H1 (cell line): ENCODE measurements around the gene OR2H2. TPM values are rescaled to one million over a fixed set of nuclear protein-coding genes. Genes with fewer than 3 reads are reported as not detected.

Experiments used
- CTCF ChIA-PET: fragments of 300-600 bp; sonication (Branson Sonifier 250); formaldehyde crosslinking; loops from one replicate; lab custom pipeline; 2021; ENCODE audit not compliant: partially characterized antibody; lab: Charles Lee
- POLR2A ChIA-PET: fragments of 300-600 bp; sonication (Branson Sonifier 250); formaldehyde crosslinking; loops from one replicate; lab custom pipeline; 2021; ENCODE audit warnings: inconsistent platforms; ENCODE audit not compliant: partially characterized antibody; lab: Charles Lee
- DNase-seq, 2 experiments: peaks; one replicate each; pipeline versions ENCODE4 v3.0.0 to v3.0.0-alpha.2; 2010 to 2022; ENCODE audit warnings: low spot score in 2 of 2, low read depth in 1 of 2, mixed read lengths in 1 of 2
- FAIRE-seq: peaks from 2 replicates; lab custom pipeline; 2011; peaks lifted over from hg19 to GRCh38; lab: Jason Lieb, UNC
- H2AFZ ChIP-seq: 2 replicates; pipeline ENCODE4 v1.8.1; 2012; ENCODE audit warnings: low read length, inconsistent platforms
- H2AK5ac ChIP-seq: 2 replicates; pipeline ENCODE4 v1.6.1; 2013; ENCODE audit warnings: low read depth, low read length
- H2BK120ac ChIP-seq: replicated peaks from 2 replicates; pipeline ENCODE3; 2013; ENCODE audit warnings: low read depth, low read length, inconsistent platforms
- H2BK12ac ChIP-seq: 2 replicates; pipeline ENCODE4 v1.6.1; 2013; ENCODE audit warnings: low read depth, low read length
- H2BK15ac ChIP-seq: 2 replicates; pipeline ENCODE4 v1.6.1; 2013; ENCODE audit warnings: low read length
- H2BK20ac ChIP-seq: 2 replicates; pipeline ENCODE4 v1.6.1; 2013; ENCODE audit warnings: low read length
- H2BK5ac ChIP-seq: 2 replicates; pipeline ENCODE4 v1.6.1; 2013; ENCODE audit warnings: low read depth, low read length
- H3K14ac ChIP-seq: 2 replicates; pipeline ENCODE4 v1.6.1; 2013; ENCODE audit warnings: inconsistent platforms; ENCODE audit not compliant: insufficient read length
- H3K18ac ChIP-seq: 2 replicates; pipeline ENCODE4 v1.6.1; 2013; ENCODE audit warnings: low read length; ENCODE audit errors: extremely low read depth
- H3K23ac ChIP-seq: 2 replicates; pipeline ENCODE4 v1.6.1; 2013; ENCODE audit warnings: inconsistent platforms; ENCODE audit not compliant: insufficient read length
- H3K23me2 ChIP-seq: 2 replicates; pipeline ENCODE4 v1.6.1; 2013; ENCODE audit warnings: low read depth, low read length
- H3K27ac ChIP-seq: 2 replicates; pipeline ENCODE4 v1.6.1; 2011; ENCODE audit warnings: low read depth, low read length, inconsistent platforms
- H3K27me3 ChIP-seq, 4 experiments: replicated peaks in 1 of 4; 1 replicate in 1 of 4; 2 replicates in 3 of 4; pipeline versions ENCODE4 v1.6.1 to v1.8.1; 2011 to 2013; ENCODE audit warnings: low read length in 3 of 4, mild to moderate bottlenecking in 3 of 4, inconsistent platforms in 2 of 4, mixed read lengths in 2 of 4, moderate library complexity in 1 of 4; ENCODE audit not compliant: control insufficient read depth in 3 of 4, insufficient read depth in 3 of 4; ENCODE audit errors: extremely low read depth in 1 of 4
- H3K36me3 ChIP-seq, 4 experiments: 2 replicates each; pipeline versions ENCODE4 v1.6.1 to v1.8.1; 2011 to 2013; ENCODE audit warnings: mild to moderate bottlenecking in 4 of 4, low read length in 3 of 4, moderate library complexity in 2 of 4, control low read depth in 1 of 4, inconsistent platforms in 1 of 4; ENCODE audit not compliant: insufficient read depth in 4 of 4, control insufficient read depth in 2 of 4
- H3K4ac ChIP-seq: replicated peaks from 2 replicates; pipeline ENCODE3; 2013; ENCODE audit warnings: low read length, low read depth, mixed read lengths, inconsistent platforms; ENCODE audit not compliant: insufficient read length
- H3K4me1 ChIP-seq, 4 experiments: replicated peaks in 1 of 4; 1 replicate in 1 of 4; 2 replicates in 3 of 4; pipeline versions ENCODE4 v1.6.1 to v1.8.1; 2011 to 2013; ENCODE audit warnings: low read length in 3 of 4, inconsistent platforms in 2 of 4, mixed read lengths in 1 of 4; ENCODE audit not compliant: insufficient read depth in 4 of 4, control insufficient read depth in 3 of 4
- H3K4me2 ChIP-seq, 2 experiments: 2 replicates each; pipeline versions ENCODE4 v1.6.1 to v1.8.1; 2011 to 2013; ENCODE audit warnings: low read depth in 2 of 2, low read length in 2 of 2, control low read depth in 1 of 2, inconsistent platforms in 1 of 2, mild to moderate bottlenecking in 1 of 2; ENCODE audit not compliant: insufficient read depth in 1 of 2
- H3K4me3 ChIP-seq, 4 experiments: fragments of 200-600, 300-600 bp in 1 of 4; sonication (generic), shearing (Covaris generic), sonication (Bioruptor Twin) in 1 of 4; 2 replicates each; pipeline versions ENCODE4 v1.5.1 to v1.8.1; 2011 to 2016; ENCODE audit warnings: low read length in 4 of 4, low read depth in 3 of 4, control low read depth in 2 of 4, inconsistent platforms in 2 of 4, mild to moderate bottlenecking in 2 of 4, mixed read lengths in 1 of 4, moderate library complexity in 1 of 4; ENCODE audit not compliant: insufficient read depth in 2 of 4; ENCODE audit errors: extremely low read depth in 1 of 4
- H3K56ac ChIP-seq: replicated peaks from 2 replicates; pipeline ENCODE3; 2013; ENCODE audit warnings: low read depth, mild to moderate bottlenecking, mixed read lengths, low read length, inconsistent platforms; ENCODE audit not compliant: insufficient read length
- H3K79me1 ChIP-seq: 2 replicates; pipeline ENCODE4 v1.6.1; 2013; ENCODE audit warnings: low read depth, low read length, control low read depth
- H3K79me2 ChIP-seq, 2 experiments: 2 replicates each; pipeline versions ENCODE4 v1.6.1 to v1.8.1; 2012 to 2013; ENCODE audit warnings: low read length in 2 of 2, mild to moderate bottlenecking in 2 of 2, inconsistent platforms in 1 of 2; ENCODE audit not compliant: insufficient read depth in 2 of 2, control insufficient read depth in 1 of 2
- H3K9ac ChIP-seq, 4 experiments: replicated peaks in 1 of 4; 1 replicate in 1 of 4; 2 replicates in 3 of 4; pipeline versions ENCODE4 v1.6.1 to v1.8.1; 2011 to 2013; ENCODE audit warnings: low read depth in 3 of 4, low read length in 3 of 4, control low read depth in 2 of 4, mild to moderate bottlenecking in 2 of 4, moderate library complexity in 2 of 4, inconsistent platforms in 1 of 4; ENCODE audit errors: extremely low read depth in 1 of 4
- H3K9me3 ChIP-seq, 2 experiments: 2 replicates each; pipeline versions ENCODE4 v1.6.1 to v1.8.1; 2012 to 2013; ENCODE audit warnings: mild to moderate bottlenecking in 2 of 2, moderate library complexity in 2 of 2, control low read depth in 1 of 2, inconsistent platforms in 1 of 2, low read depth in 1 of 2, low read length in 1 of 2, mixed read lengths in 1 of 2; ENCODE audit not compliant: insufficient read depth in 2 of 2
- H4K20me1 ChIP-seq, 2 experiments: replicated peaks in 1 of 2; 2 replicates each; pipeline versions ENCODE3 to v1.8.1; 2011 to 2013; ENCODE audit warnings: inconsistent platforms in 2 of 2, low read length in 2 of 2, mild to moderate bottlenecking in 1 of 2; ENCODE audit not compliant: insufficient read depth in 2 of 2, control insufficient read depth in 1 of 2
- H4K5ac ChIP-seq: 2 replicates; pipeline ENCODE4 v1.6.1; 2013; ENCODE audit warnings: low read length, low read depth, mixed read lengths, inconsistent platforms; ENCODE audit not compliant: insufficient read length
- H4K8ac ChIP-seq: 2 replicates; pipeline ENCODE4 v1.8.0; 2013; ENCODE audit warnings: mild to moderate bottlenecking, moderate library complexity, low read length, inconsistent platforms; ENCODE audit not compliant: insufficient read depth; ENCODE audit errors: extremely low read depth
- H4K91ac ChIP-seq: replicated peaks from 2 replicates; pipeline ENCODE3; 2013; ENCODE audit warnings: low read length, mixed read lengths, inconsistent platforms; ENCODE audit not compliant: insufficient read length
- BACH1 ChIP-seq: IDR thresholded peaks from 2 replicates; pipeline ENCODE4 v1.6.1; 2012; ENCODE audit warnings: low read length, improper control_type of control experiment
- BCL11A ChIP-seq, 2 experiments: IDR thresholded peaks; one replicate each; pipeline ENCODE4 v1.6.1; 2011; ENCODE audit warnings: low read depth in 2 of 2, low read length in 2 of 2, mild to moderate bottlenecking in 2 of 2
- CBX8 ChIP-seq: fragments of 300-800, 300-1000 bp; sonication (generic); IDR thresholded peaks from 2 replicates; pipeline ENCODE4 v1.7.1; 2016; ENCODE audit warnings: low read depth, low read length, borderline replicate concordance
- EGR1 ChIP-seq: IDR thresholded peaks from 2 replicates; pipeline ENCODE4 v1.6.1; 2011; ENCODE audit warnings: low read depth, low read length, borderline replicate concordance
- GABPA ChIP-seq: IDR thresholded peaks from 2 replicates; pipeline ENCODE4 v1.6.1; 2011; ENCODE audit warnings: mild to moderate bottlenecking, low read length, moderate library complexity, borderline replicate concordance; ENCODE audit not compliant: insufficient read depth
- GTF2F1 ChIP-seq: IDR thresholded peaks from 2 replicates; pipeline ENCODE4 v1.6.1; 2012; ENCODE audit warnings: low read depth, low read length, improper control_type of control experiment, borderline replicate concordance
- HDAC2 ChIP-seq, 2 experiments: fragments of 300-600 bp in 1 of 2; sonication (generic) in 1 of 2; IDR thresholded peaks; 2 replicates each; pipeline ENCODE4 v1.6.1; 2011 to 2012; ENCODE audit warnings: low read depth in 2 of 2, low read length in 2 of 2, mild to moderate bottlenecking in 2 of 2, moderate library complexity in 2 of 2, borderline replicate concordance in 1 of 2, inconsistent platforms in 1 of 2
- KDM5A ChIP-seq: fragments of 200-600 bp; IDR thresholded peaks from 2 replicates; pipeline ENCODE4 v1.7.1; 2012; ENCODE audit warnings: mild to moderate bottlenecking, low read length, inconsistent platforms, mixed read lengths
- RAD21 ChIP-seq, 2 experiments: IDR thresholded peaks in 1 of 2; conservative IDR thresholded peaks in 1 of 2; 2 replicates each; pipeline ENCODE4 v1.6.1; 2011; ENCODE audit warnings: low read depth in 2 of 2, low read length in 2 of 2, improper control_type of control experiment in 1 of 2, inconsistent platforms in 1 of 2, mild to moderate bottlenecking in 1 of 2, moderate library complexity in 1 of 2
- RFX5 ChIP-seq: IDR thresholded peaks from 2 replicates; pipeline ENCODE4 v1.6.1; 2011; ENCODE audit warnings: low read depth, low read length, improper control_type of control experiment, borderline replicate concordance
- SP2 ChIP-seq: IDR thresholded peaks from 2 replicates; pipeline ENCODE4 v1.6.1; 2012; ENCODE audit warnings: mild to moderate bottlenecking, low read length, inconsistent platforms
- SRF ChIP-seq: IDR thresholded peaks from 2 replicates; pipeline ENCODE4 v1.6.1; 2011; ENCODE audit warnings: mild to moderate bottlenecking, low read depth, low read length, moderate library complexity
- TAF7 ChIP-seq: optimal IDR thresholded peaks from 2 replicates; pipeline ENCODE3; 2011; ENCODE audit warnings: low read depth, mild to moderate bottlenecking, inconsistent platforms, low read length, moderate library complexity, borderline replicate concordance
- long read RNA-seq, 2 experiments: library from RNA in 1 of 2; library from capped mRNA in 1 of 2; stranded (forward); transcript quantifications; one replicate each; pipeline ENCODE4 v2.0.0, GENCODE V29; 2021; ENCODE audit warnings: inconsistent platforms in 1 of 2
- polyA minus RNA-seq, 3 experiments: library from RNA; depleted of rRNA, polyadenylated mRNA; stranded (reverse); fragments of >200 nt; gene quantifications; 1 replicate in 2 of 3; 2 replicates in 1 of 3; pipeline ENCODE4 v1.2.3, GENCODE V29; 2011
- polyA plus RNA-seq, 7 experiments: library from polyadenylated mRNA; depleted of rRNA in 3 of 7; stranded (reverse) in 5 of 7; unstranded in 2 of 7; fragments of >200 nt in 5 of 7; fragments of 200-250 nt in 2 of 7; gene quantifications; 1 replicate in 5 of 7; 2 replicates in 1 of 7; 4 replicates in 1 of 7; pipeline versions ENCODE4 v1.2.1 to v1.2.3, GENCODE V29; 2011 to 2013; ENCODE audit warnings: missing spikeins in 2 of 7, mixed read lengths in 2 of 7
- total RNA-seq: library from RNA; stranded (reverse); fragmentation: NEBNext Ultra II Directional; extraction: Animal tissue kit (Norgen Biotek cat#: 25700); gene quantifications from 2 replicates; pipeline ENCODE4 v1.2.1, GENCODE V29; 2021

The OR2H2 gene
- total RNA-seq: not detected in 2 replicates
- polyA plus RNA-seq (2011; rRNA removed): not detected in 2 replicates
- not detected for polyA plus RNA-seq (2011; cell fraction: cytosol; rRNA removed)
- polyA plus RNA-seq (2011; cell fraction: nucleus; rRNA removed): not detected
- polyA plus RNA-seq (2012, experiment 1 of 2): 1.3 to 1.7 TPM (median 1.6 TPM) in 4 replicates
- not detected for polyA plus RNA-seq (2012, experiment 2 of 2)
- polyA plus RNA-seq (2013, experiment 1 of 2): not detected
- polyA plus RNA-seq (2013, experiment 2 of 2): not detected
- not detected in 2 replicates for polyA minus RNA-seq (2011; rRNA and poly(A)+ RNA removed)
- polyA minus RNA-seq (2011; cell fraction: cytosol; rRNA and poly(A)+ RNA removed): not detected
- polyA minus RNA-seq (2011; cell fraction: nucleus; rRNA and poly(A)+ RNA removed): not detected
- long read RNA-seq, experiment 1: 0 reads
- long read RNA-seq, experiment 2: 0 reads

DNA sequence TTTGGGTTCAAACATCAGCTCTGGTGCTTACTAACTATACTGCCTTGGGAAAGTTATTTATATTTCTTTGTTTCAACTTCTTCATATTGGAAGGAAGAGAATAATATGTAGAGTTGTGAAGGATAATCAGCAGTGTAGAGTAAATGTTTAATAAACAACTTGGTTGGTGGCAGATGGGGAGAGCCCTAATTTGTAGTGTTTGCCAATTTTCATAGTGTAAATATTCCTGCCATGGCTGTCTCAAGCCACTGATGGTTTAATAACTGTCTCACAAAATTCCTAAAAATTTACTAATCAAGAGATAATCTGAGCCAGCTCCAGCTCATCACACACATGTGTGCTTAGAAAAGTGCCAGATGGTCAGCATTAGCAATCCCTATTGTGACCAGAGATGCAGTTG lies at the start of gene OR2H2:
Gene OR2H2 (plus strand): TSS at position 301 of the 400 bp plus-strand sequence. CDS start 2,824 bp downstream, outside the sequence.
- H3K4ac ChIP-seq: no peak within 1 kb of the TSS
- H3K79me2 ChIP-seq: no peaks in the 10 kb centered on the region
- no peak within 1 kb of the TSS for H3K18ac ChIP-seq
- no peaks in the 10 kb centered on the region for H3K4me1 ChIP-seq
- H2BK20ac ChIP-seq: no peak within 1 kb of the TSS
- no peak within 1 kb of the TSS for H3K4me2 ChIP-seq
- no peak within 1 kb of the TSS for H4K8ac ChIP-seq
- no peak within 1 kb of the TSS for H2BK12ac ChIP-seq
- H4K91ac ChIP-seq: no peak within 1 kb of the TSS
- no peak within 1 kb of the TSS for H2BK120ac ChIP-seq
- POLR2A ChIA-PET: interaction anchor here (0.7 to 3.8 kb wide), 4 partner anchors 8 to 27 kb away, joined by 3 to 25 read pairs (median 4); no protein-coding TSS in a partner anchor
- H2BK15ac ChIP-seq: no peak within 1 kb of the TSS
- no peaks in the 10 kb centered on the region for H4K20me1 ChIP-seq
- H2AK5ac ChIP-seq: no peak within 1 kb of the TSS
- H3K14ac ChIP-seq: no peak within 1 kb of the TSS
- no peaks in the 10 kb centered on the region for H3K36me3 ChIP-seq
- H3K4me3 ChIP-seq: no peak within 1 kb of the TSS
- H3K56ac ChIP-seq: no peak within 1 kb of the TSS
- H3K27me3 ChIP-seq: no peaks in the 10 kb centered on the region
- DNase-seq: no peak
- no peak within 1 kb of the TSS for H2BK5ac ChIP-seq
- H3K9ac ChIP-seq: no peak within 1 kb of the TSS
- CTCF ChIA-PET: interaction anchor here (0.7 to 2.3 kb wide), 9 partner anchors 53 to 173 kb away, joined by 3 to 6 read pairs (median 3); partner anchors contain the start of gene OR12D1
- no peak within 1 kb of the TSS for H3K23ac ChIP-seq
- no peak within 1 kb of the TSS for H3K27ac ChIP-seq
- no peak within 1 kb of the TSS for H2AFZ ChIP-seq
- no peaks in the 10 kb centered on the region for H3K79me1 ChIP-seq
- no peak for FAIRE-seq
- H4K5ac ChIP-seq: no peak within 1 kb of the TSS
- no peaks in the 10 kb centered on the region for H3K9me3 ChIP-seq
- H3K23me2 ChIP-seq: no peaks in the 10 kb centered on the region
- TF ChIP-seq SP2: no peak
- TF ChIP-seq EGR1: no peak
- TF ChIP-seq GABPA: no peak
- no peak for TF ChIP-seq SRF
- TF ChIP-seq HDAC2 (IDR thresholded peaks at IDR 0.05; ENCODE audit: borderline replicate concordance in 1 of 2, low read depth in 2 of 2, low read length in 2 of 2): no peak
- no peak for TF ChIP-seq BACH1
- TF ChIP-seq GTF2F1: no peak
- TF ChIP-seq KDM5A: no peak
- TF ChIP-seq BCL11A (IDR thresholded peaks at IDR 0.05; ENCODE audit: low read depth in 2 of 2, low read length in 2 of 2): no peak
- TF ChIP-seq CBX8: no peak
- no peak for TF ChIP-seq TAF7
- no peak for TF ChIP-seq RFX5
- TF ChIP-seq RAD21 (IDR thresholded peaks at IDR 0.05 in 1 of 2, conservative IDR thresholded peaks at IDR 0.05 in 1 of 2; ENCODE audit: low read depth in 2 of 2, low read length in 2 of 2): no peak
